KMS-11 (cell line): Measurements from ENCODE around the gene CFAP107.
"Not testable (repeated sequence)": the region's sequence is repeated elsewhere in the genome, so short reads cannot be mapped to it uniquely, and the experiment has no call there.

Source experiments
- H2AFZ ChIP-seq: fragments of 200-600 bp; sonication (generic); 2 replicates; pipeline ENCODE4 v1.6.1; 2016; ENCODE audit warnings: antibody characterized with exemption, mixed run types, low read depth
- H3K27ac ChIP-seq: fragments of 200-600 bp; sonication (generic); 2 replicates; pipeline ENCODE4 v1.6.1; 2016; ENCODE audit warnings: mild to moderate bottlenecking, mixed run types
- H3K27me3 ChIP-seq: fragments of 200-600 bp; sonication (generic); 2 replicates; pipeline ENCODE4 v1.6.1; 2017; ENCODE audit warnings: mild to moderate bottlenecking, low read depth, mixed run types, moderate library complexity; ENCODE audit not compliant: insufficient read depth
- H3K36me3 ChIP-seq: fragments of 200-600 bp; sonication (generic); 2 replicates; pipeline ENCODE4 v1.6.1; 2017; ENCODE audit warnings: mild to moderate bottlenecking, mixed run types; ENCODE audit not compliant: insufficient read depth
- H3K4me1 ChIP-seq: fragments of 200-600 bp; sonication (generic); 2 replicates; pipeline ENCODE4 v1.6.1; 2016; ENCODE audit warnings: mild to moderate bottlenecking, low read depth, mixed run types; ENCODE audit not compliant: poor library complexity, severe bottlenecking
- H3K4me2 ChIP-seq: fragments of 200-600 bp; sonication (generic); 2 replicates; pipeline ENCODE4 v1.7.0; 2016; ENCODE audit warnings: mild to moderate bottlenecking, mixed run types
- H3K4me3 ChIP-seq: fragments of 200-600 bp; sonication (generic); IDR thresholded peaks from 2 replicates; pipeline ENCODE4 v1.6.1; 2017; ENCODE audit warnings: low read depth, low read length, mixed read lengths; ENCODE audit not compliant: insufficient read depth
- H3K79me2 ChIP-seq: fragments of 200-600 bp; sonication (generic); 2 replicates; pipeline ENCODE4 v1.6.1; 2016; ENCODE audit warnings: low read depth, mixed run types; ENCODE audit not compliant: insufficient read depth
- H3K9ac ChIP-seq: fragments of 200-600 bp; sonication (generic); 2 replicates; pipeline ENCODE4 v1.6.1; 2016; ENCODE audit warnings: mild to moderate bottlenecking, mixed run types
- H4K20me1 ChIP-seq: fragments of 200-600 bp; sonication (generic); 2 replicates; pipeline ENCODE4 v1.6.1; 2016; ENCODE audit warnings: mild to moderate bottlenecking, mixed run types; ENCODE audit not compliant: insufficient read depth
- TF ChIP-seq, protein P1 (sequence below): fragments of 200-600 bp; sonication (generic); conservative IDR thresholded peaks from 2 replicates; pipeline ENCODE4 v1.6.1; 2017; ENCODE audit warnings: low read depth, mild to moderate bottlenecking, antibody characterized with exemption, low read length, moderate library complexity, mixed read lengths

CFAP107 gene

DNA sequence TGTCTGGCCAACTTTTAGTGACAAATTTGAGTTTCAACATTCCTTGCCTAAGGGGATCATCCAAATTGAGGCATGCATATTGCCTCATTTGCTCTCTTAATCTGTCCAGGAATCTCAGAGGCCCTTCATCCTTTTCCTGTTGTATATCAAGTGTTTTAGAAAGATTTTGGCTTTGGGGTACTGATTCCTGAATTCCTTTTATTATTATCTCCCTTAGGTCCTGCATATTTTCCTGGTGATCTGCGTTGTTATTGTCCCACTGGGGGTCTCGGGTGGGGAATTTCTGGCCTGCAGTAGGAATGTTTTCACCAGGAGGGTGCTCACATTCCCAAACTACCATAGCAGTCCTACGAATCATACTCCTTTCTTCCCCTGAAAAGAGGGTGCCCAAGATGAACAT, 34.5 kb upstream of the CFAP107 start:
- H3K79me2 ChIP-seq: no peaks in the 10 kb centered on the region
- no peaks in the 10 kb centered on the region for H4K20me1 ChIP-seq
- TF ChIP-seq, protein P1, sequence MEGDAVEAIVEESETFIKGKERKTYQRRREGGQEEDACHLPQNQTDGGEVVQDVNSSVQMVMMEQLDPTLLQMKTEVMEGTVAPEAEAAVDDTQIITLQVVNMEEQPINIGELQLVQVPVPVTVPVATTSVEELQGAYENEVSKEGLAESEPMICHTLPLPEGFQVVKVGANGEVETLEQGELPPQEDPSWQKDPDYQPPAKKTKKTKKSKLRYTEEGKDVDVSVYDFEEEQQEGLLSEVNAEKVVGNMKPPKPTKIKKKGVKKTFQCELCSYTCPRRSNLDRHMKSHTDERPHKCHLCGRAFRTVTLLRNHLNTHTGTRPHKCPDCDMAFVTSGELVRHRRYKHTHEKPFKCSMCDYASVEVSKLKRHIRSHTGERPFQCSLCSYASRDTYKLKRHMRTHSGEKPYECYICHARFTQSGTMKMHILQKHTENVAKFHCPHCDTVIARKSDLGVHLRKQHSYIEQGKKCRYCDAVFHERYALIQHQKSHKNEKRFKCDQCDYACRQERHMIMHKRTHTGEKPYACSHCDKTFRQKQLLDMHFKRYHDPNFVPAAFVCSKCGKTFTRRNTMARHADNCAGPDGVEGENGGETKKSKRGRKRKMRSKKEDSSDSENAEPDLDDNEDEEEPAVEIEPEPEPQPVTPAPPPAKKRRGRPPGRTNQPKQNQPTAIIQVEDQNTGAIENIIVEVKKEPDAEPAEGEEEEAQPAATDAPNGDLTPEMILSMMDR: no peak
- H3K4me1 ChIP-seq: no peaks in the 10 kb centered on the region
- peaks cover 7% of the 10 kb centered on the region; the same call in 1 of the 2 replicates for H3K27me3 ChIP-seq
- no peak overlapping the region for H3K9ac ChIP-seq
- no peak overlapping the region for H3K4me2 ChIP-seq
- H3K27ac ChIP-seq: no peak overlapping the region
- H3K36me3 ChIP-seq: no peaks in the 10 kb centered on the region
- H2AFZ ChIP-seq: no peak overlapping the region
- H3K4me3 ChIP-seq: no peak overlapping the region

DNA sequence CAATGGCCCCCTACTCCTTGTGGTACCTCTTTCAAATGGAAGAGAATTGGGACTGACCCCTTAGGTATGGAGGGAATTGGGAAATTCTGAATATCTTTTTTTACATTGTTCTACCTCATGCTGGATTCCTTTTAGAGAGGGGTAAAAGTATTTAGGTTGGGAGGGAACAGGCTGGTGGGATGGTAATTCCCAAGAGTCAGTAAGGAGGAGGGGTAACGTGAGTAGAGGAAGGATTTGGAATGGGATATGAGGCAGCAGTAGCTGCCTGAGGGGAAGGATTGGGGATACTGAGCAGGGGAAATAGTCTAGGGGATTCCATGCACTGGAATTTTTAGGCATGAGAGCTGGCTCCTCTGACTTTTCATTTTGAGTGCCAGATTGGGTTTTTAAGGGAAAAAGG, 33.9 kb upstream of the CFAP107 start:
- no peak overlapping the region for H3K4me2 ChIP-seq
- H3K36me3 ChIP-seq: no peaks in the 10 kb centered on the region
- H4K20me1 ChIP-seq: no peaks in the 10 kb centered on the region
- H3K4me3 ChIP-seq: no peak overlapping the region
- H2AFZ ChIP-seq: no peak overlapping the region
- no peak overlapping the region for H3K27ac ChIP-seq
- no peaks in the 10 kb centered on the region for H3K4me1 ChIP-seq
- TF ChIP-seq, protein P1: no peak
- H3K79me2 ChIP-seq: no peaks in the 10 kb centered on the region
- H3K27me3 ChIP-seq: peaks cover 7% of the 10 kb centered on the region; the same call in 1 of the 2 replicates
- H3K9ac ChIP-seq: no peak overlapping the region

DNA sequence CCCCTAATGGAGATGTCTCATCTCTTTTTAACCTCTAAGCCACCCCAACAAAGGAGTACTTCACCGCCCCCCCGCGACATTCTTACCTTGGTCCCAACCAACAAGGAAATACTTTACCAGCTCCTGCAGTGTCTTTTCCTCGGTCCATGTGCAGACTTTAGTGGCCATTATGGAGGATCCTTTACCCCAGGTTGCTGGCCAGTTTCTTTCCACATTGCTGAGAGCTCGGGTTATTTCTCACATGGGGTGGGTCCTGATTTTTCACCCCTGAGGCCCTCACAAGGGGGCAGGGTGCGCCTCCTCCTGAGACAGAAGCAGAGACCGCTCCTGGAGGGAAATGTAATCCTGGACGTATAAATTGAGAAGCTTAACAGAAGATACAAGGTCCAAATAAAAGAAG, 33.1 kb upstream of the CFAP107 start:
- Histone ChIP-seq H3K4me1 (no peaks in the 10 kb centered on the region), H4K20me1 (no peaks in the 10 kb centered on the region), H3K36me3 (no peaks in the 10 kb centered on the region), H3K4me3 (no peak overlapping the region), H3K9ac (no peak overlapping the region), H3K4me2 (no peak overlapping the region), H3K27ac (no peak overlapping the region), H3K79me2 (no peaks in the 10 kb centered on the region), H3K27me3 (peaks cover 7% of the 10 kb centered on the region; the same call in 1 of the 2 replicates), H2AFZ (no peak overlapping the region)
- TF ChIP-seq, protein P1: no peak

DNA sequence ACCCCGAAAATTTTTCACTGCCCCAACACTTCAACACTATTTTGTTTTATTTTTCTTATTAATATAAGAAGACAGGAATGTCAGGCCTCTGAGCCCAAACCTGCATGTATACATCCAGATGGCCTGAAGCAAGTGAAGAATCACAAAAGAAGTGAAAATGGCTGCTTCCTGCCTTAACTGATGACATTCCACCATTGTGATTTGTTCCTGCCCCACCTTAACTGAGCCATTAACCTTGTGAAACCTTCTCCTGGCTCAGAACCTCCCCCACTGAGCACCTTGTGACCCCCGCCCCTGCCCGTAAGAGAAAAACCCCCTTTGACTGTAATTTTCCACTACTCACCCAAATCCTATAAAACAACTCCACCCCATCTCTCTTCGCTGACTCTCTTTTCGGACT, 32.3 kb upstream of the CFAP107 start:
- H2AFZ ChIP-seq, H3K4me2 ChIP-seq, H3K4me3 ChIP-seq, H4K20me1 ChIP-seq, H3K27ac ChIP-seq, H3K36me3 ChIP-seq, H3K27me3 ChIP-seq, H3K79me2 ChIP-seq, H3K9ac ChIP-seq, H3K4me1 ChIP-seq: not testable (repeated sequence)

DNA sequence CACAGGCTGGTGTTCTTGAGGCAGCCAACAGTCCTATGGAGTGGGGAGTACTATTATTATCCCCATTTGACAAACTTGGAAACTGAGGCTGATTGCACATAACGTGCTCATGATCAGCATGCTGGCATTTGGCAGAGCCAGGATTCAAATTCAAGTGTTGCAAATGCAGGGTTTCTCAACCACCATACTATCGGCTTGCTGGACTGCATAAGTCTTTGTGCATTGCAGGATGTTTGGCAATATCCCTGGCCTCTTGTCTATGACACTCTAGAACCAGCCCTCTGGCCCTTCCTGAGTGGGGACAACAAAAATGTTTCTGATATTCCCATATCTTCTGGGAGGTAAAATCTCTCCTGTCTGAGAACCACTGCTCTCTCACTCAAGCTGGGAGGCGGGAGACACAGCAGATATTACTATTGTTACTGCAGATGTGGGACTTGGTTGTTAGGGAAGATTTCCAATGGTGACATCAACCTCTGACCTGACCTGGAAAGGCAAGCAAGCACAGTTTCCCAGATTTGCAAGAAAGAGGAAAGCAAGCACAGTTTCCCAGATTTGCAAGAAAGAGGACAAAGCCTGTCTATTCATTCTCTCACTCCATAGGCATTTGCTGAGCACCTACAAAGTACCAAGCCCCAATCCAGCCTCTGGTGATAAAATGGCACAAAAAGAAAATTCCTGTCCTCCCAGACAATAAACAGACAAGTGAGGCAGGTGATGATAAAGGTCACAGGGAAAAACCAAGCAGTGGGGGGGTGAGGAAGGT, 31.1 kb upstream of the CFAP107 start:
- Histone ChIP-seq H3K4me3 (no peak overlapping the region), H3K79me2 (no peaks in the 10 kb centered on the region), H4K20me1 (no peaks in the 10 kb centered on the region), H3K4me1 (no peaks in the 10 kb centered on the region), H3K27me3 (peaks cover 7% of the 10 kb centered on the region; the same call in 1 of the 2 replicates), H3K9ac (no peak overlapping the region), H3K4me2 (no peak overlapping the region), H2AFZ (no peak overlapping the region), H3K27ac (no peak overlapping the region), H3K36me3 (no peaks in the 10 kb centered on the region)
- TF ChIP-seq, protein P1: no peak
